ENCODE data around the gene HSPB1.

DNA sequence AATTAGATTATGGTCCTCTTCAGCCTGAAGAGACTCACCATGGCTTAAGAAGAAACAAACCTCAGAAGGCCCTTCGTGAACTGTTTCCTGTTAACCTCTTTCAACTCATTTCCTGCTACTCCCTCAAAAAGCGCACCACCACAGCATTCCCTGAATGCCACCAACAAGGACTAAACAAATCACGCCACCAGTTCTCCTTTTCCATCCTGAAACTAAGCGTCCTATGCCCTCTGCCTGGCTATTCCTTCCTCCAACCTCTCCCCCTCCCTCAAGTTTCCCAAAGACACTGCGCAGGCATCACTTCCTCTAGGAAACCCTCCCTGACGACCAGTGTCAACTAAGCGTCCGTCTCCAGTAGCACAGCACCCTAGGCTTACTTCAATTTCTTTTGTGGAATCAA lies 44.3 kb downstream of the HSPB1 start:
- TF ChIP-seq EZH2 (IDR thresholded peaks at IDR 0.05; ENCODE audit: insufficient read depth, poor library complexity, severe bottlenecking) (no peak), EZH2phosphoT487 (IDR thresholded peaks at IDR 0.05; ENCODE audit: insufficient read depth, low read depth) (no peak)
